ENCODE data around the gene ITIH3.

The ITIH3 gene

DNA sequence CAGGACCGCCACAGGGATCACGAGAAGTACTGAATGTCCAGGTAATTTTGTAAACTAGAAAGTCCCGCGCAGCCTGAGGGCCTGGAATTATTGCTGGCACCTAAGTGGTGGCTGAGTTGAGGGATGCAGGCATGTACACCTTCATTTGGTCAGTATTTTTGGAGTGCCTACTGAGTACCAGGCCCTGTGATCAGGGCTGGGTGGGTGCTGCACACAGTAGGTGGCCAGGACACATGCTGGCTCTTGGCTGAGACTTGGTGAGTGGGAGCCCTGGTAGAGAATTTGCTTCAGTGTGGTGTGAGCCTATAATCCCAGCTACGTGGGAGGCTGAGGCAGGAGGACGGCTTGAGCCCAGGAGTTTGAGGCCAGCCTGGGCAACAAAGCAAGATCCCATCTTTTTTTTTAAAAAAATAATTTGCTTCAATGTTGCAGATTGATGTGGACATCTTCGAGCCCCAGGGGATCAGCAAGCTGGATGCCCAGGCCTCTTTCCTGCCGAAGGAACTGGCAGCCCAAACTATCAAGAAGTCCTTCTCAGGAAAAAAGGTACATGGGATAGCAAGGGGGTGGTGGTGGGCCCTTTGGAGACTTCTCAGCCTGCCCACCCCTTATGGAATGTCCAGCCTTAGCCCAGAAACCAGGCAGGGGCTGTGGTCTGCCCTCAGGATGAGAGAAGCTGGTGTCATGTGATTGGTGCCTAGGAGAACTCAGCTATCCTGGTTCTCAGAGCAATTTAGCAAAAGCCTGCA, 14.6 kb upstream of the ITIH3 start:
- no peak for DNase-seq

DNA sequence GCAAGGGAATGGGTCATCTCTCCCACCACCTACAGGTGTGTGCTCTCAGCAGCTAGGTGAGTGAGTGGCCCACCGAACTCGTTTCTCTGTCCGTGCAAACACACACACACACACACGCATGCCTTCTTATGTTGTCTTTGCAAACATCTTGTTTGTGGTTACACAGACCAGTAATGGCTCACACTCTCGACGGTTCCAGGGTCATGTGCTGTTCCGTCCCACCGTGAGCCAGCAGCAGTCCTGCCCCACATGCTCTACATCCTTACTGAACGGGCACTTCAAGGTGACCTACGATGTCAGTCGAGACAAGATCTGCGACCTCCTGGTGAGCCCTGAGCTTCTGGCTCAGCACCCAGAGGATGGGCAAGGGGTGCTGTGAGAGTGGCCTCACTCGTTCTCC, 12.9 kb upstream of the ITIH3 start:
- peak in 1 of 2 donors; percentile 19 for DNase-seq

DNA sequence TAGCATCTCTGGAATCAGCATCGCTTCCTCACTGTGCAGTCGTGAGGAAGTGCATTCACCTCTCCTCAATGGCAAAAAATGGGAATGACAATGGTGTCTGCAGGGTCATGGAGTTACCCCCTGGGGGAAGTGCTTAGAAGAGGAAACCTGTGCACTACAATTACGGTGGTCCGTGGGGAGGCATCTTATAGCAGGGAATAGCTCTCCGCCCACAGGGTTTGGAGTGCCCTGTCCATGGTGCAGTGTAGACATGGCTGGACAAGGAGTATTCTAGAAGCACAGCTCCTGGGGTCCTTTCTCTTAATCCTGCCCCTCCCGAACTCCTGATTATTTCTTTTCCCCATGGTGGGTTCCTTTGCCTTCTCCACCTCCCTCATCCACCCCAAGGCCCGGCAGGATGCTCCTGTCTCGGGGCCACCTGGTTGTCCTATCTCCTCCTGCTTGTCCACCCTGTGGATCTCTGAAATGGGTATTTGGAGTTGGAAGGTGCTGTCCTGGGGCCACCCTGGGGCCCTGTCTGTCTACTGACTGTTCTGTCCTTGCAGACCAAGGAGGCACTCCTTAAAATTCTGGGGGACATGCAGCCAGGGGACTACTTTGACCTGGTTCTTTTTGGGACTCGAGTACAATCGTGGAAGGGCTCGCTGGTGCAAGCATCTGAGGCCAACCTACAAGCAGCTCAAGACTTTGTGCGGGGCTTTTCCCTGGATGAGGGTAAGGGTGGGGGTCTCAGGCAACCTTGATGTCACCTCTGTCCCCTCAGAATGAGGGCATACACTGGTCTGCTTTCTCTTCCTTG, 12.0 kb upstream of the ITIH3 start:
- no peak for DNase-seq

DNA sequence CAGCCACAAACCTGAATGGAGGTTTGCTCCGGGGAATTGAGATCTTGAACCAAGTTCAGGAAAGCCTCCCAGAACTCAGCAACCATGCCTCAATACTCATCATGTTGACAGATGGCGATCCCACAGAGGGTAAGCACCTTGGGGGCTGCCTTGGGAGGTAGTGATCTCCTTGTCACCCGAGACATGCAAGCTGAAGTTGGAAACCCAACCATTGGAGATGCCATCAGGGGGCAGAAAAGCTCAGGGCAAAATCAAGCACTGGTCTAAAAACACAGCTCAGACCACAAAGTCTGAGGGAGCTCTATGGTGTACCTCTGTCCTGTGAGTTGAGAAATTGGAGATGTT, 11.4 kb upstream of the ITIH3 start:
- DNase-seq, result no peak

DNA sequence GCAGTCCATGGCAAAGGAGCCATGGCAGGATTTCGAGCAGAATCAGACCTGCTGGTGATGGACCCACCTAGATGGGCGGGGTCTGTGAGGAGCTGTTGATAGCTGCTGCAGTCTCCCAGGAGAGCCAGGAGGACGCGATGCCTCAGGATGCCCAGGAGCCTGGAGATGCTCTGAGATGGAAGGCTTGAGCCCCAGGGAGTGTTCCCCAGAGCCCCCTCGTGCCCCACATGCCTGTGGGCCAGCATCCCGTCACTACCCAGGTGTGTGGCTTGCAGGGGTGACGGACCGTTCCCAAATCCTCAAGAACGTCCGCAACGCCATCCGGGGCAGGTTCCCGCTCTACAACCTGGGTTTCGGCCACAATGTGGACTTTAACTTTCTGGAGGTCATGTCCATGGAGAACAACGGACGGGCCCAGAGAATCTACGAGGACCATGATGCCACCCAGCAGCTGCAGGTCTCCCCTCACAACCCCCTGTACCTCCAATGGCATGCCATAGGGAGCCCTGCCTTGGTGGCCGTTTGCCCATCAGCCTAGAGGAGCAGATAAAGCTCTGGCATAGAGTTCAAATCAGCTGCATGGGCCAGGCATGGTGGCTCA, 10.5 kb upstream of the ITIH3 start:
- no peak for DNase-seq

DNA sequence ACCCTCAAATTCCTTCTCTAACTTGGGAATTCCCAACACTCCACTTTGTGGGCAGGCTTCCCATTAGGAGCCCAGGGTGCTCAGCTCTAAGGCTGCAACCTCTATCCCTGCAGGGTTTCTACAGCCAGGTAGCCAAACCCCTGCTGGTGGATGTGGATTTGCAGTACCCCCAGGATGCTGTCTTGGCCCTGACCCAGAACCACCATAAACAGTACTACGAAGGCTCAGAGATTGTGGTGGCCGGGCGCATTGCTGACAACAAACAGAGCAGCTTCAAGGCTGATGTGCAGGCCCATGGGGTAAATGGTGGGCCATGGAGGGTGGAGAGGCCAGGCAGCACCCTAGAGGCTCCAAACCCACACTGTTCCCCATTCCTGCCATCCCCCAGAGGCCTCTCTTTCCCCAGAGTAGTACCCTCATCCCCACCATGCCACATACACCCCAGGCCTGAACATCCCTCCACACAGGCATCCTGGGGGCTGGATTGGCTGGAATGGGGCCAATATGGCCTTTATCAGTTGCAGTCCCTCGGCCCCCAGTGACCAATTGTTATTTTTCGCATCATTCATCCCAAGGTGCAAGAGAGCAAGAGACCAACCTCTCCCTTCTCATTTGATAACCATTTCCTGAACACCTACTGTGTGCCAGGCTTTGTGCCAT, 9.5 kb upstream of the ITIH3 start:
- DNase-seq, result no peak

DNA sequence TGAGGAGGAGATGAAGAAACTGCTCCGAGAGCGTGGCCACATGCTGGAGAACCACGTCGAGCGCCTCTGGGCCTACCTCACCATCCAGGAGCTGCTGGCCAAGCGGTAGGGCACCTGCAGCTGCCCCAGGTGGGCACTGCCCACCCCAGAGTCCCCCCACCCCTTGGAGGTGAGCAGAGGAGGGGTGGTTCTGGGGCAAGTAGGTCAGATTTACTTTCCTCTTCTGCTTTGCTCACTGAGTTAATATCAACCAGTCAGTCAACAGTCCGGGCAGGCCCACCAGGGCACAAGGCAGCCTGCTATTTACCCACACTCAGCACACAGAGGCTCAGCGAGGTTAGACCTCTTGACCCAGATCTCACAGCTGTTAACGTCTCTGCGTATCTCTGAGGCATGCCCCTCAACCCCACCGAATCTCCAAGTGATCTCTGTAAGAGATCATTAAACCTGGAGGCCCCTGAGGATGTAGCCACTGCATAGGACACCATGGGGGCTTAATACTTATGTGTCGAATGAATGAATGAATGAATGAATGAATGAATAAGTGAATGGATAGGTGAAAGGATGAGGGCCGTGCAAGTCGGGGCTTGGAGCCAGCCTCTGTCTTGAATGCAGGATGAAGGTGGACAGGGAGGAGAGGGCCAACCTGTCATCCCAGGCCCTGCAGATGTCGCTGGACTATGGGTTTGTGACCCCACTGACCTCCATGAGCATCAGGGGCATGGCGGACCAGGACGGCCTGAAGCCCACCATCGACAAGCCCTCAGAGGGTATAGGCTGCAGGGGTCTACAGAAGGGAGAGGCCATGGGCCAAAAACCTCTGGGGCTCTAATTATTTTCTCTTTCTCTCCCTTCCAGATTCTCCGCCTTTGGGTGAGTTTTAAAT, 8.0 kb upstream of the ITIH3 start:
- no peak for DNase-seq

DNA sequence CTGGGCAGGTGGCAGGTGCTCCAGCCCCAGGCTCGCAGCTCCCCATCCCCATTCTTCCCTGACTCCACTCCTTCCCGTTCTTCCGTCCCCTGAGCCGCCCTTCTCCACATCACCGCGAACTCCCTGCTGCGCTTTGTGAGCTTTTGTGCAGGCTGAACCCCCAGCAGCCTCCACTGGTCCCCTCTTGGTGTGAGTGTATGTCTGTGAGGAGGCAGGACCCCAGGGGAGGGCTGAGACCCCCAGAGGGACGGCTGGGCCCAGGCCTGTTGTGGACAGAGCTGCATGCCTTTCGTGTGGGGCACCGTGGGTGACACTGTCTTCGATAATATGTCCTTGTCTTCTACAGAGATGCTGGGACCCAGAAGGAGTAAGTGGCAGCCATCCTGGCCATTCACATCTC, 7.3 kb upstream of the ITIH3 start:
- no peak for DNase-seq

DNA sequence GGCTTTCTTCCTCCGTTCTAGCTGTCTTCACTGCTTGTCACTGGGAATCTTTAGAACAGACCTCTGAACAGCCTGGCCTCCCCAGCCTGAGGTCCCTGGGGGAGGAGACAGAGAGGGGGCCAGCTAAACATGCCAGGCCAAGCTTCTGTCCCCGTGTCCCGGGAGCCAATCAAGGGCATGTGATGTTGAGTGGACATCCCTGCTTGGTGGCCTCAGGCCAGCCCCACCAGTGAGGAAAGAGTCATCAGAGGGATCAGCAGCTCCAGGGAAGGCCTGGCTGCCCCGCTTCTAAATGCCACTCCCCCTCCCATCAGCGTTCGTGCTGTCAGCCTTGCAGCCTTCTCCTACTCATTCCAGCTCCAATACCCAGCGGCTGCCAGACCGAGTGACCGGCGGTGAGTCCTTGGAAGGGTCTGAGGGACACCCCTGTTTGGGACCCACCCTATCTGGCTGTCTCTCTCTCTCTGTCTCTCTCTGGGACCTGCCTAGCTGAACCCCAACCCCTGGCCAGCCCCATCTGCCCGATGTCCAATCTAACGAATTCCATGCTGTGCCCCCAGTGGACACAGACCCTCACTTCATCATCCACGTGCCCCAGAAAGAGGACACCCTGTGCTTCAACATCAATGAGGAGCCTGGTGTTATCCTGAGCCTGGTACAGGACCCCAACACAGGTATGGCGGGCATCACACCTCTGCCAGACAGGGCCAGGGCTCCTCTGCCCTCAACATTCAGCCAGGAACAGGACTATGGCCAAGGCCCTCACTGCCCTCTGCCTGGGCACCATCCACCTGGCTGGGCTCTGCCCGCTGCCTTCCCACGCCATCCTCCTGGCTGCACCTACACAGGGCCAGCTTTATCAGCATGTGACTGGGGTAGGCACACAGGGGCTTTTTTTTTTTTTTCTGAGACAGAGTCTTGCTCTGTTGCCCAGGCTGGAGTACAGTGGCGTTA, 6.6 kb upstream of the ITIH3 start:
- no peak for DNase-seq

DNA sequence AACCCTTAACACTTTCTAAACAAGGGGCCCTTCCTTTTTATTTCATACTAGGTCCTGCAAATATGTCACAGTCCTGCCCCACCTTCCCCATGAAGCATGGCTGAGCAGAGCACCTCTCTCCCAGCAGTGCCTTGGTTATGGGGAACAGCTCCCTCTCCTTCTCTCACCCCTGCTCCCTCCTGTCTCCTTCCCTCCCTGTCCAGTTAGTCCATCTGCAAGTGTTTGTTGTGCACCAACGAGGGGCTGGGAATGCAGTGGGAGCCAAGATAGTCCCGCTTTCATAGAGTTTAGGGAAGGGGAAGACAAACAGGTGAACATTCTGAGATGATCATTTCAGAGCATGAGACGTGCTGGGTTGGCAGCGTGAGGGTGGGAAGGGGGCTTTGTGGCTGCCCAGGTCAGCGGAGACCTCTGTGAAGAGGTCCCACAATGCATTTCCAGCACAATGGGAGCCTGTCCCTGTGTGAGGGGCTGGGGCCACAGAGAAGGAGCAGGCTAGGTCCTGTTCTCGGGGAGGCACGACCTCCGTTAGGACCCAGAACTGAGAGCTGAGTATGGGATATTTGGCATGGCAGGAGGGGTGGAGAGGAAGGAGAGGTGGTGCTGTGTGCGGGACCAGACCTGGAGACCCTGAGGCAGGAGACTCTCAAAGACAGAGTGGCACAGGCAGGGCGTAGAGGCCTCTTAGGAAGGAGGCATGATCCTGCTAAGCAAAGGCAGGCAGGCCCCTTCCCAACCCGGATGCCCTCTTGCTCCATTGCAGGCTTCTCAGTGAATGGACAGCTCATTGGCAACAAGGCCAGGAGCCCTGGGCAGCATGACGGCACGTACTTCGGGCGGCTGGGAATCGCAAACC, 5.5 kb upstream of the ITIH3 start:
- no peak for DNase-seq

DNA sequence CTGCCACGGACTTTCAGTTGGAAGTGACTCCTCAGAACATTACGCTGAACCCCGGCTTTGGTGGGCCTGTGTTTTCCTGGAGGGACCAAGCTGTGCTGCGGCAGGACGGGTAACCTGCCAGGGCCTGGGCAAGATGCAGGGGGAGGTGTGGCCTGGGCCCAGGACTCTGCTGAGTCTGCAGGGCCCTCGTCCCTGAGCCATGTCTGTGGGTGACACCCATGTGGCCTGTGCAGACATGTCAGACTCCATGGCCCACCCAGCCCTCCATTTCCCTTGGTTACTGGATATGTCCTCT, 4.9 kb upstream of the ITIH3 start:
- no peak for DNase-seq

DNA sequence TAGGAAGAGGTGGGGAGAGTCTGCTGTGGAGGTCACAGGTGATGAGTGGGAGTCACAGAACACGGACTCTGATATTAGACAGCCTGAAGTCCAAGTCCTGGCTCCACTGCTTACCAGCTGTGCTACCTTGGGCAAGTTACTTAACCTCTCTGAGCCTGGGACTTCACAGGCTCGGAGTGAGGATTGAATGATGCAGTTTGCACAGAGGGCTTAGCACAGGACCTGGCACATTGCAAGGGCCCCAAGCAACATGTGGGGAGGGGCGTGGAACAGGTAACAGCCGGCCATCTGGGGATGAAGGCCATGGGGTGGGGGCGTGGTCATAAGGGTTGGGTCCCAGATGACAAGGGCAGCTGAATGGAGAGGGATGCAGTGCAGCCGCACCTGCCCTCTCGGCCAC, 4.3 kb upstream of the ITIH3 start:
- no peak for DNase-seq

DNA sequence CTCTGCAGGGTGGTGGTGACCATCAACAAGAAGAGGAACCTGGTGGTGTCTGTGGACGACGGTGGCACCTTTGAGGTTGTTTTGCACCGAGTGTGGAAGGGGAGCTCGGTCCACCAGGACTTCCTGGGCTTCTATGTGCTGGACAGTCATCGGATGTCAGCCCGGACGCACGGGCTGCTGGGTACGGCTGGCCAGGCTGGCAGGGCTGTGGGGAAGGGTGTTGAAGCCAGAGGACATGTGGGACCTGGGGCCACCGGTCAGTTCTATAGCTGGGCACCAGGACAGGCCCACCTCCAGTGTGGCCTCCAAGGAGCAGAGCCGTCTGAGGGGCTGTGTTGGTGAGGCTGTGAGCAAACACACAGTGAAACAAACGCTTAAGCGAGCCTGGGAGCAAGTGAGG, 3.9 kb upstream of the ITIH3 start:
- DNase-seq, result no peak

DNA sequence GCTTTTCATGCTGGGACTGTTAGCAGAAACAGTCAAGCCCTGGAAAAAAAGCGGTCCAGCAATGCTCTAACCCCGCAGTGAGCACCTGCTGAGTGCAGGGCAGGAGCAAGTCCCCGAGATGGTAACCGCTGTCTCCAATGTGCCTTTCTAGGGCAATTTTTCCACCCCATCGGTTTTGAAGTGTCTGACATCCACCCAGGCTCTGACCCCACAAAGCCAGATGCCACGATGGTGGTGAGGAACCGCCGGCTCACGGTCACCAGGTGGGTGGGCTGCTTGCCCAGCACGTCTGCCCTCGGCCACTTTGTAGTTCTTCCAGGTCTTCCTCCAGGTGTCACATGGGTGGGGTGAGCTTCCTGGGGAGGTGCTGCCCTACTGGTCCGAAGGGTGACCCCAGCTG, 3.2 kb upstream of the ITIH3 start:
- no peak for DNase-seq

DNA sequence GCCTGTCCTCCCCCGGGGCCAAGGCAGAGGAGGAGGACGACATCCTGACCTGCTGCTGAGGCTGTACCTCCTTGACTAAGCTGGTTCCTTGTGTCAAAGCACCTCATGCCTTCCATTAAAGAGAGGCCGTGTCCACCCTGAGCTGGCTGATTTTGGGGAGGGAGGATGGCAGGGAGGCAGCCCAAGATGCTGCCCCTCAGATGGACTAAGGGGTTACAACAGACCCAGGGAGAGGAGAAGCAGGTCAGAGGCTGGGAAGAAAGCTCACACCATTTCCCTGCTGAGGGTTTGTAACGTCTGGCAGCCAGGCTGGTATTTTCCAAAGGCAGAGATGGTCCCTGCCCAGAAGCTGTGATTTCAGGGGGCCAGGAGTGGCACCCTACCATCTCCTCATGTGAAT, 2.7 kb upstream of the ITIH3 start:
- no peak for DNase-seq

DNA sequence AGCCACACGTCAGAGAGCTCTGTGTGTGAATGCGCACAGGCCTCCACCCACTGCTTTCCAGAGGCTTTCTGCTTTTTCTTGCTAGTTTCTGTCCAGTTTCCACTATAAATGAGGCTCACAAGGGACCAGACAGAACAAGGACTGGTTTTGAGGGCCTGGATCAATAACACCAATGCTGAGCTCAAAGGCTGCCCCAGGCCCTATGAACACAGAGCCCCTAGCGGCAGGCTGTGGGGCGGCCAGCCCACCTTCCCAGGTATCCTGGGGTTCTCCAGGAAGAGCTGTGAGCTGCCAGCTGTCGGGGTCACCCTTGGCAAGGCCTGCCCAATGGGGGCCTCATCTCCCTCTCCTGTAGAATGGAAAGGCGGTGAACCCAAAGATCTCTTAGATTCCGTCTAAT, 2.2 kb upstream of the ITIH3 start:
- DNase-seq, result no peak

DNA sequence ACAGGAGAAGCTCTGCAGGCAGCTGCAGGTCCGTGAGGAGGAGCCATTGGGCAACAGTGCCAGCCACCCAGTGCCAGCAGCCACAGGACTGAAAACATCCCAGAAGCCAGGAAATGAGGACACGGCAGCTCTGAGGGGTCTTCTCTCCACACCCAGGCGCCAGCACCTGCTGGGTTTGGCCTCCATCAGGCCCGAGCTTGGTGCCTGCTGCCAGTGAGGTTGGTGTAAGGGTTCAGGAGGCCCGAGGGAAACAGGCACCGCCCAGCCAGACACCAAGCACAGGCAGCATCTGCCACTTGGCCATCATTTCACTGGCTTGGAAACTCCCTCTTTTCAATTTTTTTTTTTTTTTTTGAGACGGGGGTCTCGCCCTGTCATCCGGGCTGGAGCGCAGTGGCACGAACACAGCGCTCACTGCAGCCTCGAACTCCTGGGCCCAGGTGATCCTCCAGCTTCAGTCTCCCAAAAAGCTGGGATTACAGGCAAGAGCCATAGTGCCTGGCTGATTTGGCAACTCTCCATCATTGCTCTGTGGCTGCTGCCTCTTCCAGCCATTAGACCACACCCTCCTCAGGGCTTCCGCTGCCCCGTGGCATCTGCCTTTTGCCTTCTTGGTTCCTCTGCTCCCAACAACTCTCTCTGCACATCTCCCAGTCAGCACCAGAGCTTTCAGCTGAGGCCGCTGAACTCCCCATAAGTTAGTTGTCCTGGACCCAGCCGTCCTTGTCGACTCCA, 1.5 kb upstream of the ITIH3 start:
- peak in 1 of 2 donors; percentile 28 for DNase-seq

DNA sequence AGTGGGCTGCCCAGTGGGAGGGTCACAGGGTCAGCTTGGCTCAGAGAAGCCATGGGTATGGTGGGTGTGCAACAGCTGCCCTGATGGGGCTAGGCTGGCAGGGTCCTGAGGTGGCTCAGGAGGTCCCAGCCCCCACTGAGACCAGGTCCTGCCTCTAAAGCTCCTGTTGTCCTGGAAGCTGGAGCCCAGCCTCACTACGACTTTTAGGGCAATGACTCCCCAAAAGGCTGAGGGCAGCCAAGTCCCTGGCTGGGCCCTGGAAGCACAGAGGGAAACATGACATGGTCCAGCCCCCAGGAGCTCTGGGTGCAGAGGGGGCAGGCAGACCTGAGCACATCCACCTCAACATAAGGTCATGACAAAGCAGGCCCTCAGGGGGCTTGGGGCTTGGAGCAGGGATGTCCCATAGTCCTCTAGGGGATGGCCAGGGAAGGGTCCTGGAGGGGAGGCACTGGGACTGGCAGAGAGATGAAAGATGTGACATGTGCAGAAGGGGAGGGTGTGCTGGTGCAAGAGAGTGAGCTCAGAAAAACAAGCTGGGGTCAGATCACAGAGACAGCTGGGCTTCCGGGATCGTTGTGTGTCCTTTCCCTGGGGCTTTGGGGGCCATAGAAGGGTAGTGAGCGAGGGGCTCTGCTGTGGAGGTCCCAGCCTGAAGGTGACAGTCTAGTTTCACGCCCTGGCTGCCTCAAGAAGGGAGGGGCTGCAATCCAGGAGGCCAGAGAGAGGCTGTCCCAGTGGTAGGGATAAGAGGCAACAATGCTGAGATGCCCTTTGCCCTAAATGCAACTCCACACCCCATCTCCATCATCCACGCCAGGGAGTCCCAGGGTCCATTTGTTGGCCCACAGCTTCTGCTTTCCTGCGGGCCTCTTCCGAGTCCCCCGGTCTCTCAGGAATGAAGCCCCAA, 639 bp upstream of the ITIH3 start:
- no peak for DNase-seq

Data from inflammatory macrophage (primary cell).